SK-N-SH treated with all-trans-retinoic acid at 6 μM for 48 hours (cell line): Measurements from ENCODE around the gene SKI.

Source experiments
- ARNTL ChIP-seq: fragments of 450-650 bp; formaldehyde crosslinking; IDR thresholded peaks from 2 replicates; pipeline ENCODE4 v1.5.0; 2020; ENCODE audit warnings: low read depth, mild to moderate bottlenecking, moderate library complexity, borderline replicate concordance
- PATZ1 ChIP-seq: fragments of 250-450 bp; sonication (Bioruptor Pico); IDR thresholded peaks from 2 replicates; pipeline ENCODE4 v1.8.0; 2020; ENCODE audit warnings: mild to moderate bottlenecking, moderate library complexity, borderline replicate concordance
- PPARA ChIP-seq: fragments of 250-450 bp; sonication (Bioruptor Pico); IDR thresholded peaks from 2 replicates; pipeline ENCODE4 v1.5.0; 2020; ENCODE audit warnings: mild to moderate bottlenecking, borderline replicate concordance

- TF ChIP-seq PATZ1 (CRISPR knock-in tag), result no peak
- no peak for TF ChIP-seq ARNTL (CRISPR knock-in tag)
- no peak for TF ChIP-seq PPARA (CRISPR knock-in tag)
These were observed 20.9 kb downstream of the SKI start for GRCh38 chr1:2248854-2249558.
